Activated naive CD8-positive, alpha-beta T cell treated with anti-CD3 and anti-CD28 coated beads, Interleukin-2, amount 50 U/mL, for 24 hours (primary cell): ENCODE data around the gene ABI2.
"Not testable (repeated sequence)": the region's sequence is repeated elsewhere in the genome, so short reads cannot be mapped to it uniquely, and the experiment has no call there.

ENCODE experiments used
- ATAC-seq: fragments of 150-1000 bp; cut with Tn5 transposase; one replicate; pipeline ENCODE4 v1.10.0; 2021
- DNase-seq: peaks from one replicate; pipeline ENCODE4 v3.0.0; 2021
- H3K27ac Mint-ChIP-seq: one replicate; pipeline ENCODE4 v1.8.0; 2021; ENCODE audit warnings: mild to moderate bottlenecking, mixed read lengths
- H3K27me3 Mint-ChIP-seq: one replicate; pipeline ENCODE4 v1.8.0; 2021; ENCODE audit warnings: mixed read lengths
- H3K36me3 Mint-ChIP-seq: one replicate; pipeline ENCODE4 v1.8.0; 2021; ENCODE audit warnings: low read depth, mixed read lengths
- H3K4me1 Mint-ChIP-seq: one replicate; pipeline ENCODE4 v1.8.0; 2021; ENCODE audit warnings: mixed read lengths
- H3K4me3 Mint-ChIP-seq: one replicate; pipeline ENCODE4 v1.8.0; 2021; ENCODE audit warnings: mild to moderate bottlenecking, moderate library complexity, mixed read lengths
- H3K9me3 Mint-ChIP-seq: one replicate; pipeline ENCODE4 v1.8.0; 2021; ENCODE audit warnings: mixed read lengths

ABI2 gene

DNA sequence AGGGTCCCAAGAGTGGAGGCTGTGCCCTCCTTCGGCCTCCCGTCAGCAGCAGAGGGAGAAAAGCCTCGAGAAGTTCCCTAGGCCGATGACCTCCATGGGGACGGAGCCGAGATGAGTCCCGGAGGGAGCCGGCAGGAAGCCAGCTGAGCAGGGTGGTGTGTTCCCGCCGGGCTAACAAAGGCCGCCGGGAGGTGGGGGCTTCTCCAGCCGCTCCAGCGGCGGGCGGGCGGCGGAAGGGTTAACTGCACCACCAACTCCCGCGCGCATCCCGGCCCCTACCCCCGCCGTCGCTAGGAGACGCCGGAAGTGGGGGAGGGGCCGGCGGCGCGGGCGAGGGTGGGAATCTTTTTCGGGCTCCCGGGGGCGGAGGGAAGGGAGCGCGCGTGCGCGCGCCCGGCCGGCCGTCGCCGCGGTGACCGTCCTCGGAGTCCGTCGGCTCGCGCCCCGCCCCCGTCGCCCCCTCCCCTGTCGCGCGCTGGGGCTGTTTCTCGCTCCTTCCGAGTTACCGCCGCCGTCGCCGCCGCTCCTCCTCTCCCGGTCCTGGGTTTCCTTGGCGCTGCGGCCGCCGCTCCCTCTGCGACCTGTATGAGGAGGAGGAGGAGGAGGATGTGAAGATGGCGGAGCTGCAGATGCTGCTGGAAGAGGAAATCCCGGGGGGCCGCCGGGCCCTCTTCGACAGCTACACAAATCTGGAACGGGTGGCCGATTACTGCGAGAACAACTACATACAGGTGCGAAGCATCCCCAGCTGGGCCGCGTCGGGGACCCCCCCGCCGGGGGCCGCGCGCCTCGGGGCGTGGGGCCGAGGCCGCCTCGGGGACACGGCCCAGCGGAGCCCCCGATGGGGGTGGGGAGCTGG lies at the start of gene ABI2:
TSS of gene ABI2 (plus strand) at position 494 of the 859 bp plus-strand sequence. CDS start at position 615, 121 bp downstream.
- Mint-ChIP-seq H3K36me3 (no peaks in the 10 kb centered on the region), H3K4me1 (peaks cover 34% of the 10 kb centered on the region), H3K27me3 (no peaks in the 10 kb centered on the region), H3K4me3 (peak within 1 kb of the TSS; percentile 89), H3K27ac (peak within 1 kb of the TSS; percentile 77), H3K9me3 (no peaks in the 10 kb centered on the region)
- ATAC-seq (peak; percentile 57), DNase-seq (peak; percentile 81)

DNA sequence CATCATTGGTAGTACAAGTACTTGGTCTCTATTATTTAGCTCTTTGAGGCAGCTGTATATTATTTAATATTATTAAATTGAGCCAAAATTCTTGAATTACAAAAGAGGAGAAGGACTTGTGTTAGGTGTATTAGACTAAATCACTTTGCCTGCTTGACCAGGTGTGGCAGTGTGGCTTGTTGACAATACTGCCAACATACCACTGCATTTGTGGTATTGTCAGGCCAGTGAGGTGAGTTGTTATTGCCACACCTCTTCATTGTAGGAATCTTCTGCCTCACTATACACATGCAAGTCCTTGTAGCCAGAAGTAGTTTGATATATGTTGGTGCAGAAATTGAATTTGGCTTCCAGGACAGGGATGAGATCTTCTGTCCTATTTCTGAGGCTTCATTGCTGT lies 48.9 kb upstream of the ABI2 start:
- no peak overlapping the region for H3K4me3 Mint-ChIP-seq
- H3K4me1 Mint-ChIP-seq: no peaks in the 10 kb centered on the region
- DNase-seq: no peak
- ATAC-seq: no peak
- H3K9me3 Mint-ChIP-seq: no peaks in the 10 kb centered on the region
- peaks cover 27% of the 10 kb centered on the region for H3K36me3 Mint-ChIP-seq
- no peaks in the 10 kb centered on the region for H3K27me3 Mint-ChIP-seq
- H3K27ac Mint-ChIP-seq: no peak overlapping the region

DNA sequence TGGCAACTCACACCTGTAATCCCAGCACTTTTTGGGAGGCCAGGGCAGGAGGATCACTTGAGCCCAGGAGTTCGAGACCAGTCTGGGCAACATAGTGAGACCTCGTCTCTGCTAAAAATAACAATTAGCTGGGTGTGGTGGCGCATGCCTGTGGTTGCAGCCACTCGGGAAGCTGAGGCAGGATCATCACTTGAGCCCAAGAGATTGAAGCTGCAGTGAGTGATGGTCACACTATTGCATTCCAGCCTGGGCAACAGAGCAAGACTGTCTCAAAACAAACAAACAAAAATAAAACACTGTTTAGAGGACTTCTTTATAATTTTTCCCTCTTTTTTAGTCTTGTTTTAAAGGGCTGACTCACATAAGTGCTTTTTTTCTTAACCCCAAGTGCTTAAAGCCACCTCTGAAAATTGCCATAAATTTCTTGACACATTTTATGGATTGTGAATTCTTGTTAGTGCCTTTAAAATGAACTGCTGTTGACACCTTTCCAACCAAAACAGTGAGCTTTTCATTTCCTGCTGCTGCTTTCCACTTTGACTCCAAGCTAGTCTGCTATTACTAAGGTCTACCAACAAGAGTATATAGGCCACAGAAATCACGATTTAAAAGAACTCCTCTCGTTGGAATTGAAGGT lies 47.6 kb upstream of the ABI2 start:
- Mint-ChIP-seq H3K36me3 (peaks cover 27% of the 10 kb centered on the region), H3K4me3 (no peak overlapping the region), H3K27me3 (no peaks in the 10 kb centered on the region), H3K4me1 (no peaks in the 10 kb centered on the region), H3K9me3 (no peaks in the 10 kb centered on the region), H3K27ac (no peak overlapping the region)
- DNase-seq (no peak), ATAC-seq (no peak)

DNA sequence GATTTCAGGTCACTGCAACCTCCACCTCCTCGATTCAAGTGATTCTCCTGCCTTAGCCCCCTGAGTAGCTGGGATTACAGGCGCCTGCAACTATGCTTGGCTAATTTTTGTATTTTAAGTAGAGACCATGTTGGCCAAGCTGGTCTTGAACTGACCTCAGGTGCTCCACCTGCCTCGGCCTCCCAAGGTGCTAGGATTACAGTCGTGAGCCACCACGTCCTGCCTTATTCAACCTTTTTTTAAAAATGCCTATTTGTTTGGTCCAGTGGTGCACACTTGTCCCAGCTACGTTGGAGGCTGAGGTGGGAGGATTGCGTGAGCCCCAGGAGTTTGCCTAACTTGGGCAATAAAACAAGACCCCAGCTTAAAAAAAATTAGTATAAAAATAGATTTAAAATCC lies 46.1 kb upstream of the ABI2 start:
- Mint-ChIP-seq H3K36me3 (peaks cover 20% of the 10 kb centered on the region), H3K4me3 (no peak overlapping the region), H3K27ac (no peak overlapping the region), H3K9me3 (no peaks in the 10 kb centered on the region), H3K27me3 (no peaks in the 10 kb centered on the region), H3K4me1 (no peaks in the 10 kb centered on the region)
- no peak for ATAC-seq
- DNase-seq: no peak

DNA sequence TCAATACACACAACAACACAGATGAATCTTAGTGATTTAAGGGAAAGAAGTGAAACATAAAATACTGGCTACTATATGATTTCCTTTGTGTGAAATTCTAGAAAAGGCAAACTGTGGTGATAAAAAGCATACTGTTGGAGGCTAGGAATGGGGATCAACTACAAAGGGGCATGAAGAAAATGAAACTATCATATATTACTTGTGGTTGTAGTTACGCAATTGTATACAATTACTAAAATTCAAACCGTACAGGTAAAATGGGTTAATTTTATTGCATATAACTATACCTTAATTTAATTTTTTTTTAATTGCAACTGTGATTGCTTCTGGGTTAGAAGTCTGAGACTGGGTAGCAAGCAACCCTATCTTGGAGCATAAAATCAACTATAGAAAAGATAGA lies 41.7 kb upstream of the ABI2 start:
- DNase-seq (no peak), ATAC-seq (no peak)
- Mint-ChIP-seq H3K27ac (no peak overlapping the region), H3K9me3 (no peaks in the 10 kb centered on the region), H3K4me1 (no peaks in the 10 kb centered on the region), H3K36me3 (peaks cover 10% of the 10 kb centered on the region), H3K4me3 (no peak overlapping the region), H3K27me3 (no peaks in the 10 kb centered on the region)

- H3K36me3 Mint-ChIP-seq: peaks cover 14% of the 10 kb centered on the region
- H3K9me3 Mint-ChIP-seq: no peaks in the 10 kb centered on the region
- no peak for ATAC-seq
- DNase-seq: no peak
- H3K4me1 Mint-ChIP-seq: no peaks in the 10 kb centered on the region
- no peaks in the 10 kb centered on the region for H3K27me3 Mint-ChIP-seq
- no peak overlapping the region for H3K4me3 Mint-ChIP-seq
- no peak overlapping the region for H3K27ac Mint-ChIP-seq
Measured at GRCh38 chr2:203301667-203302066, 26.5 kb upstream of the ABI2 start.

DNA sequence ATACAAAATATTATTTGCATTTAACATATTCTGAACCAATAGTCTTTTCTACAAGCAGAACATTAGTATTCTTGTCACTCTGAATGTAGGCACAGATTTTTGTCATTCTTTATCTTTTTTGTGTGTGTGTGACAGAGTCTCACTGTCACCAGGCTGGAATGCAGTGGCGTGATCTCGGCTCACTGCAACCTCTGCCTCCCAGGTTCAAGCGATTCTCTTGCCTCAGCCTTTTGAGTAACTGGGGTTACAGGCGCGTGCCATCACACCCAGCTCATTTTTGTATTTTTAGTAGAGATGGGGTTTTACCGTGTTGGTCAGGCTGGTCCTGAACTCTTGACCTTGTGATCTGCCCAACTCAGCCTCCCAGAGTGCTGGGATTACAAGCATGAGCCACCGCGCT lies 25.6 kb upstream of the ABI2 start:
- not testable (repeated sequence) for H3K9me3 Mint-ChIP-seq, H3K4me1 Mint-ChIP-seq, H3K27ac Mint-ChIP-seq, ATAC-seq, H3K27me3 Mint-ChIP-seq, DNase-seq, H3K4me3 Mint-ChIP-seq
- H3K36me3 Mint-ChIP-seq: peaks cover 18% of the 10 kb centered on the region

DNA sequence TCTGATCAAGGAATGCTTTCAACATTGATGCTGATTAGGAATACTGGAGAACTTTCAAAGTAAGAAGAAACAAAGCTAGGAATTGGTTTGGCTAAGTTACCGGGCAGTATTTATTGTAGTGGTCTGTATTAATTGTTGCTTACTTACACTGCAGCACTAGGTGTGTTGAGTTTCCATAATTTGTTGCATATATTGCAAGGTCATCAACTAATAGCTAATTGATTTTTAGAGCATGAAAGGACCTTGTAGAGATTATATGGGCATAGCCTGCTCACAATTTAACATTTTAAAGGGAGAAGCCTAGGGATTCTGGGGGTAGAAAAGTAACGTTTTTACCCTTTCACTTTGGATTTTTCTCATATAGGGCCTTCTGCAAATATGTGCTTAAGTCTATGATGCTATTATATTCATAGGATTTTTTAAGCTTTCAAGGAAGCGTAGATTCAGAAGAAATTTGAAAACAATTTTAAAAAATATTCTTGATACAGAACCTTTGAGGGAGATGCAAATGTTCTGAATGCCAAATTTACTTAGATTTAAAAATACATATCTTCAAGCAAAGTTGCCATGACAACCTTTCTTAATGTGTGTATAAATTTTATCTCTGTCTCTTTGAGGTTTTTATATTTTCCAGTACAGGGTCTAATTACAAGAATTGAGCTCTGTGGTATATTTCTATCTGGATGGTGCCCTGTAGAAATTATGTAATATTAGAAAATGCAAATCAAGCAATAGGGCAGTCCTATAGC lies 17.3 kb upstream of the ABI2 start:
- no peak for ATAC-seq
- H3K4me3 Mint-ChIP-seq: no peak overlapping the region

GRCh38 chr2:203326356-203326755 lies 1.8 kb upstream of the ABI2 start:
- Mint-ChIP-seq H3K4me1 (peaks cover 33% of the 10 kb centered on the region), H3K4me3 (no peak overlapping the region), H3K27me3 (no peaks in the 10 kb centered on the region), H3K36me3 (no peaks in the 10 kb centered on the region), H3K27ac (no peak overlapping the region), H3K9me3 (no peaks in the 10 kb centered on the region)
- ATAC-seq: no peak
- DNase-seq: no peak

More for the DNA sequence above, 17.3 kb upstream of the ABI2 start:
- DNase-seq: no peak
- Mint-ChIP-seq H3K27ac (no peak overlapping the region), H3K27me3 (no peaks in the 10 kb centered on the region), H3K9me3 (peaks cover 4% of the 10 kb centered on the region), H3K36me3 (peaks cover 21% of the 10 kb centered on the region), H3K4me1 (no peaks in the 10 kb centered on the region)

DNA sequence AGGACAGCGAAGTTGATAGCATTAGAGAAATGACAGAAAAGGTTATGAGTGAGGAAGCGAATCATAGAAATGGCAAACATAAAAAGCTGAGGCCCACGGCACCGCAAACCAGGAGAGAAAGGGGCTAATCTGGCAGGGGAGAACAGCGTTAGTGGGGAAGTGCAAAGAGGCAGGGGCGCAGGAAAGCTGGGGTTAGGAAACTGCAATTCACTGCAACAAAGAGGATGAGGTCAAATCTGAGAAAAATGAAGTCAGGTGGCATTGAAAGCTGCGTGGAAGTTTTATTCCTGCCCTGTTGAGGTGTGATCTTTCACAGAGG lies 653 bp upstream of the ABI2 start:
- no peak for DNase-seq
- H3K27ac Mint-ChIP-seq: peak overlapping the region; percentile 77
- H3K9me3 Mint-ChIP-seq: no peaks in the 10 kb centered on the region
- ATAC-seq: no peak
- peak overlapping the region; percentile 82 for H3K4me3 Mint-ChIP-seq
- H3K36me3 Mint-ChIP-seq: no peaks in the 10 kb centered on the region
- H3K4me1 Mint-ChIP-seq: peaks cover 33% of the 10 kb centered on the region
- H3K27me3 Mint-ChIP-seq: no peaks in the 10 kb centered on the region

- Mint-ChIP-seq H3K4me3 (peak overlapping the region; percentile 89), H3K4me1 (peaks cover 36% of the 10 kb centered on the region), H3K9me3 (no peaks in the 10 kb centered on the region), H3K27ac (peak overlapping the region; percentile 76), H3K27me3 (no peaks in the 10 kb centered on the region), H3K36me3 (no peaks in the 10 kb centered on the region)
- DNase-seq: peak; percentile 66
- peak; percentile 40 for ATAC-seq
Measured at GRCh38 chr2:203328760-203329540, 756 bp downstream of the ABI2 start.

DNA sequence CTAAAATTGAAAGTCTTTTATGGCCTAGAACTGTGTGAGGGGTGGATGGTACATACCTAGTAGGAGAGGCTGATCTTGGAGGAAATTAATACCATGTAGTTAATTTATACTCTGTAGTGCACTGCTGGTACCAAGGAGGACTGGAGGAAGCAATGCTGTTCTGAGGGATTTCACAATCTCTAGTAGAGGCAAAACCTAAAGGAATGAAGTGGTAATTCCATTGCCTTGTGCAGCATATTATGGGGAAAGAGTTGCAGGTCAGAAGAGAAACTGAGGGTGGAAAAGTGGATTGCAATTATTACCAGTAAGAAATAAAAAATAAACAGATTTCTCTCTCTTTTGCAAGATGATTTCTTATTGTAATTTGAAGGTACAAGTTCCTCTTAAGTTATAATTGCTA lies 2.2 kb downstream of the ABI2 start:
- peaks cover 36% of the 10 kb centered on the region for H3K4me1 Mint-ChIP-seq

DNA sequence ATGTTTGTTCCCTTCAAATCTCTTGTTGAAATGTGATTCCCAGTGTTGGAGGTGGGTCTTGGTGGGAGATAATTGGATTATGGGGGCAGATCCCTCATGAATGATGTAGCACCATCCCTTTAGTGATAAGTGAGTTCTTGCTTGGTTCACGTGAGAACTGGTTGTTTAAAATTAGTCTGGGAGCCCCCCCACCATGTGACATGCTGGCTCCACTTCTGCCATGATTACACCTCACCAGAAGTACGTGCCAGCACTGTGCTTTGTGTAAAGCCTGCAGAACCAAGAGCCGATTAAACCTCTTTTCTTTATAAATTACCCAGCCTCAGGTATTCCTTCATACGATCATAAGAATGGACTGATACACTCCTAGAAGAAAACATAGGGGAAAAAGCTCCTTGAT lies 10.1 kb downstream of the ABI2 start:
- H3K9me3 Mint-ChIP-seq: no peaks in the 10 kb centered on the region
- ATAC-seq (no peak), DNase-seq (no peak)
- H3K27me3 Mint-ChIP-seq: no peaks in the 10 kb centered on the region
- peaks cover under 1% of the 10 kb centered on the region for H3K4me1 Mint-ChIP-seq
- H3K27ac Mint-ChIP-seq: no peak overlapping the region
- H3K36me3 Mint-ChIP-seq: peaks cover 3% of the 10 kb centered on the region
- H3K4me3 Mint-ChIP-seq: no peak overlapping the region

More for the DNA sequence above, 2.2 kb downstream of the ABI2 start:
- no peak overlapping the region for H3K27ac Mint-ChIP-seq
- DNase-seq (no peak), ATAC-seq (no peak)
- peaks cover 3% of the 10 kb centered on the region for H3K36me3 Mint-ChIP-seq
- H3K9me3 Mint-ChIP-seq: no peaks in the 10 kb centered on the region
- H3K4me3 Mint-ChIP-seq: peak overlapping the region; percentile 89
- no peaks in the 10 kb centered on the region for H3K27me3 Mint-ChIP-seq

GRCh38 chr2:203340791-203341487 lies 12.7 kb downstream of the ABI2 start:
- H3K27me3 Mint-ChIP-seq: no peaks in the 10 kb centered on the region
- DNase-seq: no peak
- no peak overlapping the region for H3K27ac Mint-ChIP-seq
- H3K4me3 Mint-ChIP-seq: no peak overlapping the region
- H3K4me1 Mint-ChIP-seq: no peaks in the 10 kb centered on the region
- peaks cover 8% of the 10 kb centered on the region for H3K36me3 Mint-ChIP-seq
- ATAC-seq: no peak
- H3K9me3 Mint-ChIP-seq: no peaks in the 10 kb centered on the region
